Karpas-422 (cell line): ENCODE measurements around the gene TSPAN6. TPM values are rescaled to one million over a fixed set of nuclear protein-coding genes. Genes with fewer than 3 reads are reported as not detected.

ENCODE experiments used
- DNase-seq: peaks from one replicate; pipeline ENCODE4 v3.0.0-alpha.2; 2015
- H2AFZ ChIP-seq: fragments of 200-600 bp; sonication (generic); 2 replicates; pipeline ENCODE4 v1.6.1; 2014; ENCODE audit warnings: antibody characterized with exemption, low read length, mixed read lengths
- H3K27ac ChIP-seq: fragments of 200-600 bp; sonication (generic); 2 replicates; pipeline ENCODE4 v1.5.1; 2014; ENCODE audit warnings: mild to moderate bottlenecking, low read length, moderate library complexity
- H3K27me3 ChIP-seq: fragments of 200-600 bp; sonication (generic); 2 replicates; pipeline ENCODE4 v1.6.1; 2014; ENCODE audit warnings: low read length, mixed read lengths
- H3K36me3 ChIP-seq: fragments of 200-600 bp; sonication (generic); 2 replicates; pipeline ENCODE4 v1.6.1; 2014; ENCODE audit warnings: low read length, mixed read lengths; ENCODE audit not compliant: insufficient read depth
- H3K4me1 ChIP-seq: fragments of 200-600 bp; sonication (generic); 2 replicates; pipeline ENCODE4 v1.6.1; 2014; ENCODE audit warnings: mild to moderate bottlenecking, low read length, mixed read lengths
- H3K4me2 ChIP-seq: fragments of 200-600 bp; sonication (generic); 2 replicates; pipeline ENCODE4 v1.6.1; 2014; ENCODE audit warnings: low read length, low read depth, mild to moderate bottlenecking; ENCODE audit not compliant: poor library complexity, severe bottlenecking
- H3K4me3 ChIP-seq: fragments of 200-600 bp; sonication (generic); 2 replicates; pipeline ENCODE4 v1.5.1; 2014; ENCODE audit warnings: mild to moderate bottlenecking, antibody characterized with exemption, low read length, mixed read lengths
- H3K79me2 ChIP-seq: fragments of 200-600 bp; sonication (generic); 2 replicates; pipeline ENCODE4 v1.6.1; 2014; ENCODE audit warnings: mild to moderate bottlenecking, low read length, mixed read lengths
- H3K9ac ChIP-seq: fragments of 200-600 bp; sonication (generic); 2 replicates; pipeline ENCODE4 v1.6.0; 2014; ENCODE audit warnings: low read length
- H3K9me2 ChIP-seq: fragments of 200-600 bp; sonication (generic), shearing (Covaris generic); replicated peaks from 2 replicates; pipeline ENCODE4 v1.6.0; 2014; ENCODE audit warnings: mild to moderate bottlenecking, low read length, moderate library complexity; ENCODE audit not compliant: insufficient read depth
- H3K9me3 ChIP-seq: fragments of 300-700, 200-600 bp; sonication (generic); 2 replicates; pipeline ENCODE4 v1.6.1; 2014; ENCODE audit warnings: low read length, mixed read lengths
- H4K20me1 ChIP-seq: fragments of 200-600 bp; sonication (generic); 2 replicates; pipeline ENCODE4 v1.6.1; 2014; ENCODE audit warnings: mild to moderate bottlenecking, antibody characterized with exemption, low read length, low read depth; ENCODE audit not compliant: insufficient read depth
- total RNA-seq: library from RNA; depleted of rRNA; stranded (reverse); fragments of >200 nt; shearing (Covaris generic); gene quantifications from 2 replicates; pipeline ENCODE4 v1.2.3, GENCODE V29; 2014; ENCODE audit warnings: low replicate concordance

TSPAN6 gene
- total RNA-seq, 1 experiment from 2014 or later, result not detected

- H3K9me3 ChIP-seq, result no peaks in the 10 kb centered on the region
Measured at GRCh38 chrX:100611951-100612350, 24.7 kb downstream of the TSPAN6 start.

GRCh38 chrX:100609591-100609990 lies 27.0 kb downstream of the TSPAN6 start:
- no peak overlapping the region for H3K4me2 ChIP-seq
- no peak overlapping the region for H2AFZ ChIP-seq
- H3K4me1 ChIP-seq, result no peaks in the 10 kb centered on the region
- H3K36me3 ChIP-seq, result no peaks in the 10 kb centered on the region
- no peaks in the 10 kb centered on the region for H3K9me3 ChIP-seq
- H3K27me3 ChIP-seq, result no peaks in the 10 kb centered on the region
- no peak overlapping the region for H3K27ac ChIP-seq
- no peaks in the 10 kb centered on the region for H3K9me2 ChIP-seq
- no peaks in the 10 kb centered on the region for H3K79me2 ChIP-seq
- DNase-seq, result no peak
- no peak overlapping the region for H3K4me3 ChIP-seq
- no peaks in the 10 kb centered on the region for H4K20me1 ChIP-seq
- no peak overlapping the region for H3K9ac ChIP-seq

More at GRCh38 chrX:100611951-100612350, 24.7 kb downstream of the TSPAN6 start:
- Histone ChIP-seq H4K20me1 (no peaks in the 10 kb centered on the region), H2AFZ (no peak overlapping the region), H3K36me3 (no peaks in the 10 kb centered on the region), H3K9me2 (no peaks in the 10 kb centered on the region), H3K79me2 (no peaks in the 10 kb centered on the region), H3K4me1 (no peaks in the 10 kb centered on the region), H3K9ac (no peak overlapping the region), H3K27ac (no peak overlapping the region), H3K4me3 (no peak overlapping the region), H3K4me2 (no peak overlapping the region), H3K27me3 (no peaks in the 10 kb centered on the region)
- DNase-seq, result no peak

- no peaks in the 10 kb centered on the region for H3K9me2 ChIP-seq
- no peaks in the 10 kb centered on the region for H3K36me3 ChIP-seq
- H3K27ac ChIP-seq, result no peak overlapping the region
- H3K9me3 ChIP-seq, result no peaks in the 10 kb centered on the region
- H3K27me3 ChIP-seq, result no peaks in the 10 kb centered on the region
- no peak overlapping the region for H3K4me3 ChIP-seq
- no peaks in the 10 kb centered on the region for H3K79me2 ChIP-seq
- no peaks in the 10 kb centered on the region for H3K4me1 ChIP-seq
- no peak overlapping the region for H3K9ac ChIP-seq
- no peak for DNase-seq
- H2AFZ ChIP-seq, result no peak overlapping the region
- H3K4me2 ChIP-seq, result no peak overlapping the region
- H4K20me1 ChIP-seq, result no peaks in the 10 kb centered on the region
Measured at GRCh38 chrX:100606753-100607152, 29.9 kb downstream of the TSPAN6 start.

- no peak overlapping the region for H3K9ac ChIP-seq
- DNase-seq, result no peak
- no peaks in the 10 kb centered on the region for H3K79me2 ChIP-seq
- no peaks in the 10 kb centered on the region for H3K9me2 ChIP-seq
- H3K27me3 ChIP-seq, result no peaks in the 10 kb centered on the region
- no peak overlapping the region for H3K4me3 ChIP-seq
- no peak overlapping the region for H3K27ac ChIP-seq
- no peaks in the 10 kb centered on the region for H3K9me3 ChIP-seq
- H3K4me2 ChIP-seq, result no peak overlapping the region
- no peaks in the 10 kb centered on the region for H3K4me1 ChIP-seq
- no peaks in the 10 kb centered on the region for H4K20me1 ChIP-seq
- H3K36me3 ChIP-seq, result no peaks in the 10 kb centered on the region
- no peak overlapping the region for H2AFZ ChIP-seq
Measured at GRCh38 chrX:100600758-100601157, 35.8 kb downstream of the TSPAN6 start.

GRCh38 chrX:100600340-100600739 lies 36.3 kb downstream of the TSPAN6 start:
- H3K4me2 ChIP-seq, result no peak overlapping the region
- no peaks in the 10 kb centered on the region for H3K9me2 ChIP-seq
- no peak overlapping the region for H3K4me3 ChIP-seq
- no peaks in the 10 kb centered on the region for H3K9me3 ChIP-seq
- H3K27me3 ChIP-seq, result no peaks in the 10 kb centered on the region
- H4K20me1 ChIP-seq, result no peaks in the 10 kb centered on the region
- no peak overlapping the region for H3K27ac ChIP-seq
- DNase-seq, result no peak
- no peaks in the 10 kb centered on the region for H3K79me2 ChIP-seq
- H3K4me1 ChIP-seq, result no peaks in the 10 kb centered on the region
- no peak overlapping the region for H2AFZ ChIP-seq
- no peaks in the 10 kb centered on the region for H3K36me3 ChIP-seq
- no peak overlapping the region for H3K9ac ChIP-seq

- Histone ChIP-seq H3K9me2 (no peaks in the 10 kb centered on the region), H3K36me3 (no peaks in the 10 kb centered on the region), H3K4me2 (no peak overlapping the region), H3K4me3 (no peak overlapping the region), H3K27me3 (no peaks in the 10 kb centered on the region), H2AFZ (no peak overlapping the region), H3K27ac (no peak overlapping the region), H4K20me1 (no peaks in the 10 kb centered on the region), H3K4me1 (no peaks in the 10 kb centered on the region), H3K79me2 (no peaks in the 10 kb centered on the region), H3K9me3 (no peaks in the 10 kb centered on the region), H3K9ac (no peak overlapping the region)
- no peak for DNase-seq
Measured at GRCh38 chrX:100599456-100599855, 37.1 kb downstream of the TSPAN6 start.

- Histone ChIP-seq H3K9ac (no peak overlapping the region), H3K4me1 (no peaks in the 10 kb centered on the region), H2AFZ (no peak overlapping the region), H3K9me3 (no peaks in the 10 kb centered on the region), H3K9me2 (no peaks in the 10 kb centered on the region), H3K27ac (no peak overlapping the region), H3K36me3 (no peaks in the 10 kb centered on the region), H3K79me2 (no peaks in the 10 kb centered on the region), H3K4me3 (no peak overlapping the region), H4K20me1 (no peaks in the 10 kb centered on the region), H3K4me2 (no peak overlapping the region), H3K27me3 (no peaks in the 10 kb centered on the region)
- no peak for DNase-seq
Measured at GRCh38 chrX:100596601-100597000, 40.0 kb downstream of the TSPAN6 start.

GRCh38 chrX:100593581-100593980 lies 43.0 kb downstream of the TSPAN6 start:
- Histone ChIP-seq H3K4me1 (peaks cover 10% of the 10 kb centered on the region), H3K4me2 (no peak overlapping the region), H3K27ac (no peak overlapping the region), H3K27me3 (no peaks in the 10 kb centered on the region), H3K36me3 (no peaks in the 10 kb centered on the region), H2AFZ (no peak overlapping the region), H3K9me2 (no peaks in the 10 kb centered on the region), H3K4me3 (no peak overlapping the region), H3K9me3 (no peaks in the 10 kb centered on the region), H4K20me1 (no peaks in the 10 kb centered on the region), H3K79me2 (no peaks in the 10 kb centered on the region), H3K9ac (no peak overlapping the region)
- DNase-seq, result no peak

- Histone ChIP-seq H3K9me2 (no peaks in the 10 kb centered on the region), H3K9me3 (no peaks in the 10 kb centered on the region), H2AFZ (no peak overlapping the region), H4K20me1 (no peaks in the 10 kb centered on the region), H3K79me2 (no peaks in the 10 kb centered on the region), H3K4me1 (peaks cover 10% of the 10 kb centered on the region), H3K4me3 (no peak overlapping the region), H3K9ac (no peak overlapping the region), H3K27ac (no peak overlapping the region), H3K27me3 (no peaks in the 10 kb centered on the region), H3K36me3 (no peaks in the 10 kb centered on the region), H3K4me2 (no peak overlapping the region)
- DNase-seq, result no peak
Measured at GRCh38 chrX:100593126-100593525, 43.5 kb downstream of the TSPAN6 start.
